Measurements from ENCODE around the gene ARHGEF4.
A peak's percentile ranks its signal among the peaks of the same experiment; 100 is the strongest.

The ARHGEF4 gene

GRCh38 chr2:130917006-130917688 lies 80.4 kb downstream of the ARHGEF4 start:
- no peak for DNase-seq (ENCODE audit: low read depth)

DNA sequence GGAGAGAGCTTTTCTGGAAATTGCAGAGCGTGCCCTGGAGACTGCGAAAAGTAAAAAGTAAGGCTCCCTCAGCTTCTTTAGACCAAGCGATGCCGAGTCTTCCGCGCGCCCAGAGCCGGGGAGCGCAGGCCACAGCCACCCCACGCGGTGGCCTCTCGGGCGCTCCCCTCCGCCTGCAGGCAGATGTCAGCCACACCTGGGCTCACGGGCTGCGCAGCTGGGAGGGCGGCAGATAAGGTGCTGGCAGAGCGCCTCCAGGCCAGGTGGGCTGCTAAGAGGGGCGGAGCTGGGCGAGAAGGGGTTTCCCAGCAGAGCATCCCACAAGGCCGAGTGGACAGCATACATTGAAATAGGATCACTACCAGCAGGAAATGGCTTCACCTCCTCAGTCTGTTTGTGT lies 81.7 kb downstream of the ARHGEF4 start:
- no peak for DNase-seq (ENCODE audit: low read depth)

- peak; percentile 33 for DNase-seq (ENCODE audit: low read depth)
Observed at GRCh38 chr2:130920415-130921163, 83.9 kb downstream of the ARHGEF4 start.

GRCh38 chr2:130921164-130921476 lies 84.4 kb downstream of the ARHGEF4 start:
- DNase-seq (ENCODE audit: low read depth) = no peak

- DNase-seq (ENCODE audit: low read depth) = no peak
Observed at GRCh38 chr2:130922417-130922816, 85.7 kb downstream of the ARHGEF4 start.

- DNase-seq (ENCODE audit: low read depth) = no peak
Observed at GRCh38 chr2:130928385-130928784, 91.7 kb downstream of the ARHGEF4 start.

GRCh38 chr2:130930740-130931659 lies 94.3 kb downstream of the ARHGEF4 start:
- no peak for DNase-seq (ENCODE audit: low read depth)

DNA sequence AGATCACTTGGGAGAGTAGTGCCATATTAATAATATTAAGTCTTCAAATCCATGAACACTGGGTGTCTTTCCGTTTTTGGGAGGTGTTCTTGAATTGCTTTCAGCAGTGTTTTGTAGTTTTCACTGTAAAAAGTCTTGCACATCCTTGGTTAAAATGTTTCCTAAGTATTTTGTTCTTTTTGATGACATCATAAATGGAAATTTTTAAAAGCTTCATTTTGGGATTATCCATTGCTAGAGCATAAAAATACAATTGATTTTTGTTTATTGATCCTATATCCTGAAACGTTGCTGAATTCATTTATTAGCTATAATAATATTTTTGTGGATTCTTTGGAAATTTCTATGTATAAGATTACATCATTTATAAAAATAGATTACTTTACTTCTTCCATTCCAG lies 96.8 kb downstream of the ARHGEF4 start:
- DNase-seq (ENCODE audit: low read depth) = no peak

- DNase-seq (ENCODE audit: low read depth) = no peak
Observed at GRCh38 chr2:130936451-130936850, 99.7 kb downstream of the ARHGEF4 start.

DNA sequence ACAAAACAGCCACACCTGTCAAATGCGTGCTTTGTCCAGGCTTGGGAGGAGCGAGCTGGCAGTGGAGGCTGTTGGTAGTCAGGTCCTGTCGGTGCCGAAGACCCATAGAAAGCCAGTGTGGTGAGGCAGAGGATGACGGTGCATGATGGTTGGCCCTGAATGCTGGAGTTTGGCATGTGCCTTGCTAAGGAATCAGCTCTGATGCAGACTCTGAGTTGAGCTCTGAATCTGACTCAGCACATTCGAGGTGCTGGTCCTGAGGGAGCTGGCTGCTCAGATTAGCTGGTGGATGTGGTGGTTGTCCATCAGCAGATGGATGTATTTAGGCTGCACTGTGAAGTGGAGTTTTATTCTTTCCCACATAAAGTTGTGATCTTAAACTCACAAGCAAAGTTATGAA lies 111.3 kb downstream of the ARHGEF4 start:
- no peak for DNase-seq (ENCODE audit: low read depth)

- no peak for DNase-seq (ENCODE audit: low read depth)
Observed at GRCh38 chr2:130949954-130950353, 113.2 kb downstream of the ARHGEF4 start.

DNA sequence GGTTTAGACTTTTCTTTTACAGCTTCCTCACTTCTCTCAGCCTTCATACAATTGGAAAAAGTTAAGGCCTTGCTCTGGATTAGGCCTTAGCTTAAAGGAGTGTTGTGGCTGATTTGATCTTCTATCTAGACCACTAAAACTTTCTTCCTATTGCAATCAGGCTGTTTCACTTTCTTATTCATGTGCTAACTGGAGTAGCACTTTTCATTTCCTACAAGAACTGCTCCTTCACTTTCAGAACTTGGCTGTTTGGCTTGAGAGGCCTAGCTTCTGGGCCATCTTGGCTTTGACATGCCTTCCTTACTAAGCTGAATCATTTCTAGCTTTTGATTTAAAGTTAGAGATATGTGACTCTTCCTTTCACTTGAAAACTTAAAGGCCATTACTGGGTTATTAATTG lies 114.3 kb downstream of the ARHGEF4 start:
- DNase-seq (ENCODE audit: low read depth) = no peak

DNA sequence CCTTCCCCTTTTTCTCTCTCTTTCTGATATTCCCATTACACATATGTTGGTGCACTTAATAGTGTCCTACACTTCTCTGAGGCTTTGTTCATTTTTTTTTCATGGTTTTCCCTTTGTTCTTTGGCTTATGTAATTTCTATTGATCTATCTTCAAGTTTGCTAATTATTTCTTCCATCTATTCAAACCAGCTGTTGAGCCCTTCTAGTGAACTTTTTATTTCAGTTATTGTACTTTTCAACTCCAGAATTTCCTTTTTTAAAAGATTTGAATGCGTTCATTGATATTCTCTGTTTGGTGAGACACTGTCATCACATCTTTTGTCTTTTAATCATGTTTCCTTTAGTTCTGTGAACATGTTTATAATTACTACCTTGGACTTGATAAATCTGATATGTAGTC lies 118.2 kb downstream of the ARHGEF4 start:
- DNase-seq (ENCODE audit: low read depth) = no peak

DNA sequence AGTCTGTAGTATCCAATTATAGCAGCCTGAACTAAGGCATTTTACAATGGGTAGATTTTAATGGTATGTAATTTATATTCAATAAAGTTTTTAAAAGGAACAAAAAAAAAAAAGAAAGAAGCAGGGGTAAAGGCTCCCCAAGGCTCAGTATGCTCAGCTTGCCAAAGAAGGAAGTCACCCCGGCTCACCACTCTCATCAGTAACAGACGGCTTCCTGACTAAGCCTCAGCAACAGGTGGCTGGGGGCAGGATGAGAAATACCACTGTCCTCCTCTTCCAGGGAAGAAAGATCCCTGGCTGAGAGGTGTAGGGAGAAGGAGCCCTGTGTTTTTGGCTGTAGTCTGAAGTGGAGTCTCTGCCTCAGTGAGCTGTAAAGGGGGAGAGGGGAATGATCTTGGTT lies 121.2 kb downstream of the ARHGEF4 start:
- no peak for DNase-seq (ENCODE audit: low read depth)

- DNase-seq (ENCODE audit: low read depth) = no peak
Observed at GRCh38 chr2:130963196-130963848, 126.6 kb downstream of the ARHGEF4 start.

DNA sequence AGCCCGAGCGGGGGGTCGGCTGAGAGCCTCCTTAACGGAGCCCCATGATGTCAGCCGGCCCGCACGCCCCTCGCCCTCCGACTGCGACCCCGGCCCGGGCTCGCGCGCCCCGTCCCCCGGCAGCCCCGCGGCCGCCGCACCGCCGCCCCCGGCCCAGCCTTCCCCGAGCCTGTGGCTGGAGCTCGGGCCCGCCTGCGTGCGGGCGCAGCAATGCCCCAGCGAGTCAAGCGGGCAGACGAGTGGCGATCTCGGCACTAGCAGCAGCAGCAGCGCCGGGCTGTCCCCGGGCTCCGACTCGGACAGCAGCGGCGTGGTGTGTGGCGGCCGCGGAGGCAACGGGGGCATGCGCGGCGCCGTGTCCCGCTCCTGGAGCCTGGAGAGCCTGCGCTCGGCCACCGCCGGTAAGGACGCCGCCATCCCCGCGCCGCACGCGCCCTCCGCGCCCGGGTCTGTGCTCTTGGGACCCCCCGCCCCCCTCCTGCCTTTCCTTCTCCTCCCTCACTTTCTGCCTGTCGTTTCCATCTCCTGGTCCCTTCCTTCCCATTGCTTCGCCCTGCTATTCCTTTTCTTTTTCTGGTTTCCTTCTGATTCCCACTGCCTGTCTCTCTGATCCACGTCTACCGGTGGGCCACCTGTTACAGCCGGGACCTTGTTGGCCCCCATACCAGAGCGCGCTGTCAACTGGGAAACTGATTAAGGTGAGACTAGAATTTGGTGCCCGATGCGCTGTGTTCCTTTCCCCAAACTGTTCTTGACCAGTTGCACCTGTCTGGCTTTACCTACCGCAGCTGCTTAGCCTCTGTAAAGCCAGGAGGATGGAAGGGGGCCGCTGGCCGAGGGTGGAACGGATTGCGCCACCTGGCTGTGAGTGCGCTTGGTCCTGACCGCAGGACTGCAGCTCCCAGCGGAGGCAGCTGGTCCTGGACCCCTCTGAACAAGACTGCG lies 127.4 kb downstream of the ARHGEF4 start:
- DNase-seq (ENCODE audit: low read depth) = no peak

GRCh38 chr2:130964931-130965330 lies 128.2 kb downstream of the ARHGEF4 start:
- no peak for DNase-seq (ENCODE audit: low read depth)

GRCh38 chr2:130966149-130966774 lies 129.5 kb downstream of the ARHGEF4 start:
- no peak for DNase-seq (ENCODE audit: low read depth)

- DNase-seq (ENCODE audit: low read depth) = no peak
Observed at GRCh38 chr2:130966775-130967490, 130.2 kb downstream of the ARHGEF4 start.

DNA sequence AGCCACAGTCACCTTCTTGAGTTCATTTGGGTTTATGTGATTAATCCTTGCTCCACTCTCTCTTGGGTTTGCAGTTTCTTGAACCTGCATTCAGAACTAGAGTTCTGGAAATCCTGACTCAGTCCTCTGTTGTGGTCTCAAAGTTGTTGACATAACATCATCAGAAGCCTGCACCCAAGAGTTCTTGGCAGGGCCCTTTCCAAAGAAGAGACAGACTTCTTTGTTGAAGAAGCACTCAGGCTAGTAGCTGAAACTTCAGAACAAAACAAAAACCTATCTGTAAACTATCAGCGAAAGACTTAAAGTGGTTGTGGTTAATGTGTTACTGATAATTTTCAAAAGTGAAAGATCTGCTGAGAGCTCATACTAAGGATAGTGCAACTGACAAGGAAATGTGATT lies 135.7 kb downstream of the ARHGEF4 start:
- DNase-seq (ENCODE audit: low read depth) = no peak

Measured in activated T-helper 9 cell treated with anti-CD3 and anti-CD28 coated beads, Interleukin-2, amount 50 U/mL, for 16 hours (primary cell).